ENCODE measurements around the gene NFAM1. TPM values are rescaled to one million over a fixed set of nuclear protein-coding genes. Genes with fewer than 3 reads are reported as not detected.

NFAM1 gene
- total RNA-seq, 2 experiments from 2014 or later = 0.10 to 0.15 TPM

- no peak overlapping the region for H3K27ac Mint-ChIP-seq
- intact Hi-C loops (cut with micrococcal nuclease) = no loop called here
- CTCF ChIA-PET = no interaction called here
- H3K4me3 Mint-ChIP-seq = no peak overlapping the region
- no peaks in the 10 kb centered on the region for H3K9me3 Mint-ChIP-seq
- DNase-seq = no peak
- peaks cover 7% of the 10 kb centered on the region for H3K27me3 Mint-ChIP-seq (ENCODE audit: low read depth)
- H3K36me3 Mint-ChIP-seq (ENCODE audit: low read depth) = no peaks in the 10 kb centered on the region
- no peaks in the 10 kb centered on the region for H3K4me1 Mint-ChIP-seq (ENCODE audit: low read depth)
Observed at GRCh38 chr22:42425989-42426355, 6.2 kb downstream of the NFAM1 start.

- H3K4me3 Mint-ChIP-seq = no peak overlapping the region
- intact Hi-C loops (cut with micrococcal nuclease) = no loop called here
- no peak for DNase-seq
- H3K9me3 Mint-ChIP-seq = no peaks in the 10 kb centered on the region
- CTCF ChIA-PET = no interaction called here
- H3K36me3 Mint-ChIP-seq (ENCODE audit: low read depth) = no peaks in the 10 kb centered on the region
- H3K4me1 Mint-ChIP-seq (ENCODE audit: low read depth) = no peaks in the 10 kb centered on the region
- H3K27me3 Mint-ChIP-seq (ENCODE audit: low read depth) = peaks cover 3% of the 10 kb centered on the region
- no peak overlapping the region for H3K27ac Mint-ChIP-seq
Observed at GRCh38 chr22:42425337-42425988, 6.7 kb downstream of the NFAM1 start.

DNA sequence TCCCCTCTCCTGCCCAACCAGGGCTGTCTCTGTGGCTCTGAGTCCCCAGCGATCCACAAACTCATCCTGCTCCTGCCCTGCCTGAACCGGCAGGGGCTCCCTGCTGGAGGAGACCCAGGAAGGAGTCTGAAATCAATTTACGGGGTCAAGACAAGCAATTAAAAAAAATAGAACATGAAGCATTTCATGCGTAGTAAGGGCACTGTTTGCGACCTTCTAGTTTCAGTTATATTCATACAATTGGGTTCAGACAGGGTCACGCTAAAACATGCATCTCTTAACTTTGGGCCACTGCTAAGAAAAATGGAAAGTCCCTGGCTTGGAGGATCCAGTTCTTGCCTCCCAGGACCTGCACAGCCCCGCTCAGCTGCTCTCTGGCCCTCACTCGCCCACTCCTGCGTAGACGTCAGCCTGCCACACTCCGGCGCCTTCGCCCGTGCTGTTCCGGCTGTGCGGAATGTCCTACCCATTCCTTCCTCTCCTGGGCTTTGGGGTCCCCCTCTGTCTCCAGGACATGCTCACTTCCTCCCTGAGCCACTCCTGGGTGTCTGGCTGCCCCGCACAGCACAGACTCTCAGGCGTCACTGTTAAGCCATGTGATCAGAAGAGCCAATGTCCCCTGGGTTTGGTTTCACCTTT, 12.8 kb downstream of the NFAM1 start:
- Mint-ChIP-seq H3K27ac (no peak overlapping the region), H3K4me3 (no peak overlapping the region), H3K9me3 (no peaks in the 10 kb centered on the region), H3K4me1 (ENCODE audit: low read depth) (no peaks in the 10 kb centered on the region), H3K36me3 (ENCODE audit: low read depth) (no peaks in the 10 kb centered on the region), H3K27me3 (ENCODE audit: low read depth) (no peaks in the 10 kb centered on the region)
- CTCF ChIA-PET = interaction anchor here (2.1 kb wide), 1 partner anchor 25 kb away, joined by 6 read pairs; no protein-coding TSS in a partner anchor
- DNase-seq = no peak
- intact Hi-C loops (cut with micrococcal nuclease) = no loop called here

DNA sequence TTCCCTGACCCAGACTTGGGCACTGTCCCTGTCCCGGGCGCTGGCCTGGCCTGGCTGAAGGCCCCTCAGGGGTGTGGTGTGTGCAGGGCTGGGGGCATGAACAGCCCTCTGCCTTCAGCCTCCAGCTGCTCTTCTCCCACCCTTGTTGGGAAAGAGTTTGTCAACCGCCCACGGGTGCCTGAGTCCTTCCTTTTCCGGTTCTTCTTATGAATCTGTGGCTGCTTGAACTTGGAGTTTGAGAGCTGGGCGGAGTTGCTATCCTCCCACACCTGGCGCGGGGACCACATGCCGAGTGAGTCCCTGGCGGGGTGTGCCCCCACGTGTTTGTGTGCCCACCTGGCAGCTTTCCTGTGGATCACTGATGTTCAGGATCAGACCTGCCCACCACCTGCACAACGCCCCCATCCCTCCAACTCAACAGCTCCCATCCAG, 13.4 kb downstream of the NFAM1 start:
- H3K36me3 Mint-ChIP-seq (ENCODE audit: low read depth) = no peaks in the 10 kb centered on the region
- no peak for DNase-seq
- CTCF ChIA-PET = no interaction called here
- no peaks in the 10 kb centered on the region for H3K9me3 Mint-ChIP-seq
- intact Hi-C loops (cut with micrococcal nuclease) = no loop called here
- no peak overlapping the region for H3K27ac Mint-ChIP-seq
- H3K4me3 Mint-ChIP-seq = no peak overlapping the region
- H3K4me1 Mint-ChIP-seq (ENCODE audit: low read depth) = no peaks in the 10 kb centered on the region
- H3K27me3 Mint-ChIP-seq (ENCODE audit: low read depth) = no peaks in the 10 kb centered on the region

- no peak for DNase-seq
- Mint-ChIP-seq H3K27ac (no peak overlapping the region), H3K27me3 (ENCODE audit: low read depth) (no peaks in the 10 kb centered on the region), H3K4me3 (no peak overlapping the region), H3K9me3 (no peaks in the 10 kb centered on the region), H3K36me3 (ENCODE audit: low read depth) (no peaks in the 10 kb centered on the region), H3K4me1 (ENCODE audit: low read depth) (no peaks in the 10 kb centered on the region)
- CTCF ChIA-PET = no interaction called here
- intact Hi-C loops (cut with micrococcal nuclease) = no loop called here
Observed at GRCh38 chr22:42417645-42418305, 14.4 kb downstream of the NFAM1 start.

DNA sequence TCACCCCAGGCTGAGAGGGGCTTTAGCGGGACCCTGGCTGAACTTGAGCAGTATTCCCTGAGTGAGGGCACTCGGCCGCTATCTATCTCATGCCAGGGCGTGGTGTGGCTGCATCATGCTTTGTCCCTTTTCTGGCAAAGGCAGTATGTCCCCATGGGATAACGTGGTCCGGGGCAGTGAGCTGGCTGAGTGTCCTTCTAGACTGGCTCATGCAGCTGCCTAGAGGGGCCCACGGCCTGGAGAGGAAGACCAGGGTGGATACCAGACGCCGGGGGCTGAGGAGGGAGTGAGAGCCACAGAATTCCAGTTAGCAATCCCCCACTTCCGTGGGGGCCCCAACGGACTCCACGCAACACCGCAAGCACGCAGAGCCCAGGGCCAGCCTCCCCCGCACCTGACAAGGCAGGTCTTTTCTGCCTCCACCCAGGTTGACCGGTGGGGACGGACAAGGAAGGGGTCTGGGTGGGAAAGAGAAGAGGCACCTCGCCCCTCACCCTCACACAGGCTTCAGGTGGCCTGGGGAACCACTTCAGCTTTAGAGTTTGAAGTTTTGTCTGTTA, 15.5 kb downstream of the NFAM1 start:
- Mint-ChIP-seq H3K27ac (no peak overlapping the region), H3K27me3 (ENCODE audit: low read depth) (no peaks in the 10 kb centered on the region), H3K36me3 (ENCODE audit: low read depth) (no peaks in the 10 kb centered on the region), H3K9me3 (no peaks in the 10 kb centered on the region), H3K4me3 (no peak overlapping the region), H3K4me1 (ENCODE audit: low read depth) (no peaks in the 10 kb centered on the region)
- intact Hi-C loops (cut with micrococcal nuclease) = no loop called here
- CTCF ChIA-PET = no interaction called here
- no peak for DNase-seq

DNA sequence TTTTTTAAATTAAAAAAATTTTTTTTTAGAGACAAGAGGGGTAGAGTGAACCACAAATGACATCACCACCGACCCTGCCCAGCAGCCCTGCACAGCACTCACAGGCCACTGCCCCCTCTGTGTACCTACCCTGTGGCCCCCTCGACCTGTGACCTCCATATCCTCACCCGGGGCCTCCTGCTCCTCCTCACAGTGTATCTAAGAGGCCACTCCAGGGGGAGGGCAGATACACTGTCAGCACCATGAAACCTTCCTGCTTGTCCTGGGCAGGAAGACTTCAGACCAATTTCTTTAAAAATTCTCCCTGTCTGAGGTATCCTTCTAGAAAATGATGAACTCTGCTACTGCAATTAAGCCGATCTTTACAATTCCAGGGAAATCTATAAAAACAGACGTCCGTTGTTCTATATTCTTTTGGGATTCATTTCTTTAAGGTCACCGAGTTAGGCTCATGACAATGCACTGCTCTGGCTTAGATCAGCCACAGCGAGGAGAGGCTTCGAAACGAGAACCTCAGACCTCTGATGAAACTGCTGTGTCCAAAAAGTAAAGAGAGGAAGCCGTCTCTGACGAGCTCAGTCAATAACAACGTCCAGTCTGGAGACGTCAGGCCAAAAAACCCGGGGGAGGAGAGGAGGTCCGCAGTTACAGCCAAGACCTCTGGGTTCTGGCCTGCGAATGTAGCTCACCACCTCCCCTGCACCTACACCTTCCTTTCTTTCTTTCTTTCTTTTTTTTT, 17.5 kb downstream of the NFAM1 start:
- CTCF ChIA-PET = no interaction called here
- Mint-ChIP-seq H3K27me3 (ENCODE audit: low read depth) (no peaks in the 10 kb centered on the region), H3K36me3 (ENCODE audit: low read depth) (no peaks in the 10 kb centered on the region), H3K4me3 (no peak overlapping the region), H3K9me3 (no peaks in the 10 kb centered on the region), H3K4me1 (ENCODE audit: low read depth) (no peaks in the 10 kb centered on the region), H3K27ac (no peak overlapping the region)
- DNase-seq = no peak
- intact Hi-C loops (cut with micrococcal nuclease) = no loop called here

DNA sequence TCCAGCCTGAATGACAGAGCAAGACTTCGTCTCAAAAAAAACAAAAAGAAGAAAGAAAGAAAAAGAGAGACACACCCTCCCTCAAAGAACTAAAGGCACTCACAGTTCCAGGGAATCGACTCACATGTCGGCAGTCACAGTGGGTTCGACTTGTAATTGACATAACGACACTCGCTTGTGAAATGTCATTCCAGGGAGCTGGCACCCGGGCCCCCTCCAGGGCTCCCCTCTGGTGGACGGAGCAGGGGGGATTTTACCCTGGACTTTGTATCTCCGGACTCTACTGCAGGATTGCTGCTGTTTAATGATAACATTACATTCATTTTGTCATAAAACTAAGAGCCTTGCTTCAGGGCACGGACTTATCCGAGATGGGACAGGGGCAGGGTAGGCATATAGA, 18.2 kb downstream of the NFAM1 start:
- CTCF ChIA-PET = no interaction called here
- Mint-ChIP-seq H3K36me3 (ENCODE audit: low read depth) (no peaks in the 10 kb centered on the region), H3K4me1 (ENCODE audit: low read depth) (no peaks in the 10 kb centered on the region), H3K9me3 (no peaks in the 10 kb centered on the region), H3K27ac (no peak overlapping the region), H3K4me3 (no peak overlapping the region), H3K27me3 (ENCODE audit: low read depth) (no peaks in the 10 kb centered on the region)
- intact Hi-C loops (cut with micrococcal nuclease) = no loop called here
- no peak for DNase-seq

DNA sequence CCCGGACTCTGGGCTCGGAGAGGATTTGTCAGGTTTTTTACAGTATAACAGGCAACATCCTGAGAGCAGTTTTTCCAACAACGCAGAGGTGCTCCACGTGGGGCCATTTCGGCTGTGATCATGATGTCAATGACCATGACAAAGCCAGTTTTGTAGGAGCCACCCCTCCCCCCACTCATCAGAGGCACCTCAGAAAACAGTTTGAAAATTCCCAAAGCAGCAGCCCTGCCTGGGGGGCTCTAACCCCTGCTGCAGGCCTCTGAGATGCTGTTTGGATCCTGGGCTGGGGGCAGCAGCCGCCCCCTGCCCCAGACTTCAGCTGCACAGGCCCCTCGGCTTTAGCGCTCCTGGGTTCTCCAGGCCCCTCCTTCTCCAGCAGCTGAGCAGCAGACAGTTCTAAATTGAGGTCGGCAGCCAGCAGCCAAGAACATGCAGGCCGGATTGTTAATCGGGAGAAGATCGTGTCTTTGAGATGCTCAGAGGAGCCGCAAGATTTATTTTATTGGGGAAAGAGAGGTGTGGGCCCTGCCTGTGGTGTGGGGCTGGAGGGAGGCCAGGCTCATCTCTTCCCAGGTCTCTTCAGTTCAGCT, 19.4 kb downstream of the NFAM1 start:
- DNase-seq = no peak
- Mint-ChIP-seq H3K27me3 (ENCODE audit: low read depth) (no peaks in the 10 kb centered on the region), H3K9me3 (no peaks in the 10 kb centered on the region), H3K27ac (no peak overlapping the region), H3K4me3 (no peak overlapping the region), H3K36me3 (ENCODE audit: low read depth) (no peaks in the 10 kb centered on the region), H3K4me1 (ENCODE audit: low read depth) (no peaks in the 10 kb centered on the region)
- CTCF ChIA-PET = interaction anchor here (0.7 kb wide), 1 partner anchor 26 kb away, joined by 3 read pairs; no protein-coding TSS in a partner anchor
- intact Hi-C loops (cut with micrococcal nuclease) = no loop called here

DNA sequence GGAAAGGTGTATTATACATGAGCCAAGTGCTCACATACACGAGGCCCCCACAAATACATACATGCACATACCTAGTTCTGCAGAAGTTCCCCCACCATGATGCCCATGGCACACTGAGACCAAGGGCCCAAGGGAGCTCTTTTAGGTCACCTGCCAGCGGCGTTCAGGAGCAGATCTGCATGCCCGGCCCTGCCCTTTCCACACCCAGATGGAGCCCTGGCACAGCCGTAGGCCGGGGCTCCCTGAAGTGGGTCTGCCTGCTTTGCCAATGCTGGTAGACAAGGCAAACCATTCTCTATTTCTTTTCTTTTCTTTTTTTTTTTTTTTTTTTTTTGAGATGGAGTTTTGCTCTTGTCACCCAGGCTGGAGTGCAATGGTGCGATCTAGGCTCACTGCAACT, 21.5 kb downstream of the NFAM1 start:
- no peak overlapping the region for H3K4me3 Mint-ChIP-seq
- H3K9me3 Mint-ChIP-seq = no peaks in the 10 kb centered on the region
- CTCF ChIA-PET = interaction anchor here (0.6 kb wide), 1 partner anchor 285 kb away, joined by 3 read pairs; no protein-coding TSS in a partner anchor

GRCh38 chr22:42408810-42409529, 23.2 kb downstream of the NFAM1 start:
- no peak overlapping the region for H3K27ac Mint-ChIP-seq
- CTCF ChIA-PET = no interaction called here
- H3K36me3 Mint-ChIP-seq (ENCODE audit: low read depth) = no peaks in the 10 kb centered on the region
- no peaks in the 10 kb centered on the region for H3K9me3 Mint-ChIP-seq
- no peaks in the 10 kb centered on the region for H3K27me3 Mint-ChIP-seq (ENCODE audit: low read depth)
- DNase-seq = no peak
- H3K4me3 Mint-ChIP-seq = no peak overlapping the region
- intact Hi-C loops (cut with micrococcal nuclease) = no loop called here
- H3K4me1 Mint-ChIP-seq (ENCODE audit: low read depth) = no peaks in the 10 kb centered on the region

More for the DNA sequence above, 21.5 kb downstream of the NFAM1 start:
- DNase-seq = no peak
- no peak overlapping the region for H3K27ac Mint-ChIP-seq
- intact Hi-C loops (cut with micrococcal nuclease) = no loop called here
- H3K36me3 Mint-ChIP-seq (ENCODE audit: low read depth) = no peaks in the 10 kb centered on the region
- no peaks in the 10 kb centered on the region for H3K27me3 Mint-ChIP-seq (ENCODE audit: low read depth)
- no peaks in the 10 kb centered on the region for H3K4me1 Mint-ChIP-seq (ENCODE audit: low read depth)

Data from activated naive CD4-positive, alpha-beta T cell treated with anti-CD3 and anti-CD28 coated beads for 36 hours (primary cell).